ENCODE measurements around the gene ST3GAL2. TPM values are rescaled to one million over a fixed set of nuclear protein-coding genes. Genes with fewer than 3 reads are reported as not detected.

The ST3GAL2 gene
- total and polyA plus RNA-seq, 9 of the 15 experiments (the other 6 are each of a cell fraction or from before 2014, with no cell fraction given), result 1.5 to 108 (median 34.3) TPM

DNA sequence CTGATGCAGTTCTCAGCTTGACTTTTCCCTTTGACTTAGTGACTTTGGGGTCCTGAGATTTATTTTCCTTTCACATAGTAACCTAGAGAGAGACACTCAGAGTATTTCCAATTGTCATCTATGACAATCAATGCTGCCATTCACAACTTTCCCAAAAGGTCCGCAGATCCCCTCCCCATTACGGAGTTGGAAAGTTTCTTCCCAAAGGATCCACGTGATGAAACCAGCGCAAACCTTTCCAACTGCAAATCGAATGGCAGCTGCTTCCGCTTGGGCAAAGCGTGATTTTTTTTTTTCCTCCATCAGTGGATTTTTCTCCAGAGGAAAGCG lies 15.0 kb upstream of the ST3GAL2 start (continued):
- no peak for TF ChIP-seq RBBP5 (IDR thresholded peaks at IDR 0.05; ENCODE audit: borderline replicate concordance, insufficient read depth, low read length, poor library complexity, severe bottlenecking)
- TF ChIP-seq EWSR1 (IDR thresholded peaks at IDR 0.05; ENCODE audit: borderline replicate concordance, low read depth, partially characterized antibody), result no peak
- TF ChIP-seq NONO (IDR thresholded peaks at IDR 0.05; ENCODE audit: low read depth in 2 of 2, low read length in 1 of 2), result no peak
- no peak for TF ChIP-seq ZNF551 (CRISPR knock-in tag; IDR thresholded peaks at IDR 0.05)
- no peak for TF ChIP-seq WHSC1 (IDR thresholded peaks at IDR 0.05; ENCODE audit: low read length)
- TF ChIP-seq RAD51 (IDR thresholded peaks at IDR 0.05; ENCODE audit: borderline replicate concordance, low read depth), result peak; percentile 55; the same call in 1 of the 2 replicates
- no peak for TF ChIP-seq PHTF2 (CRISPR knock-in tag; IDR thresholded peaks at IDR 0.05)
- no peak for TF ChIP-seq SOX6 (IDR thresholded peaks at IDR 0.05)
- TF ChIP-seq, protein P1, sequence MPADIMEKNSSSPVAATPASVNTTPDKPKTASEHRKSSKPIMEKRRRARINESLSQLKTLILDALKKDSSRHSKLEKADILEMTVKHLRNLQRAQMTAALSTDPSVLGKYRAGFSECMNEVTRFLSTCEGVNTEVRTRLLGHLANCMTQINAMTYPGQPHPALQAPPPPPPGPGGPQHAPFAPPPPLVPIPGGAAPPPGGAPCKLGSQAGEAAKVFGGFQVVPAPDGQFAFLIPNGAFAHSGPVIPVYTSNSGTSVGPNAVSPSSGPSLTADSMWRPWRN (IDR thresholded peaks at IDR 0.05; ENCODE audit: low read depth), result no peak
- no peak for TF ChIP-seq PTBP1 (IDR thresholded peaks at IDR 0.05; ENCODE audit: low read depth, low read length)
- TF ChIP-seq, protein P2, sequence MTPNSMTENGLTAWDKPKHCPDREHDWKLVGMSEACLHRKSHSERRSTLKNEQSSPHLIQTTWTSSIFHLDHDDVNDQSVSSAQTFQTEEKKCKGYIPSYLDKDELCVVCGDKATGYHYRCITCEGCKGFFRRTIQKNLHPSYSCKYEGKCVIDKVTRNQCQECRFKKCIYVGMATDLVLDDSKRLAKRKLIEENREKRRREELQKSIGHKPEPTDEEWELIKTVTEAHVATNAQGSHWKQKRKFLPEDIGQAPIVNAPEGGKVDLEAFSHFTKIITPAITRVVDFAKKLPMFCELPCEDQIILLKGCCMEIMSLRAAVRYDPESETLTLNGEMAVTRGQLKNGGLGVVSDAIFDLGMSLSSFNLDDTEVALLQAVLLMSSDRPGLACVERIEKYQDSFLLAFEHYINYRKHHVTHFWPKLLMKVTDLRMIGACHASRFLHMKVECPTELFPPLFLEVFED (CRISPR knock-in tag; conservative IDR thresholded peaks at IDR 0.05), result no peak
- no peak for TF ChIP-seq TAL1 (IDR thresholded peaks at IDR 0.05)
- peak; percentile 9; the same call in 1 of the 2 replicates for TF ChIP-seq SUPT5H (IDR thresholded peaks at IDR 0.05)
- TF ChIP-seq ZNF644 (tag; IDR thresholded peaks at IDR 0.05; ENCODE audit: low read depth), result no peak
- TF ChIP-seq MYC (IDR thresholded peaks at IDR 0.05; ENCODE audit: low read depth, low read length), result 0 out of 2 replicates have a peak, but pooled peaks have one; percentile 23
- no peak for TF ChIP-seq MYC (CRISPR knock-in tag; IDR thresholded peaks at IDR 0.05; ENCODE audit: borderline replicate concordance, low read depth)
- no peak for TF ChIP-seq HMG20B (CRISPR knock-in tag; IDR thresholded peaks at IDR 0.05)
- TF ChIP-seq ZBTB8A (IDR thresholded peaks at IDR 0.05; ENCODE audit: partially characterized antibody), result no peak
- TF ChIP-seq PHF20 (IDR thresholded peaks at IDR 0.05; ENCODE audit: partially characterized antibody), result peak; percentile 48
- no peak for TF ChIP-seq STAT5A (IDR thresholded peaks at IDR 0.05; ENCODE audit: borderline replicate concordance, low read length)
- no peak for TF ChIP-seq RAD21 (CRISPR knock-in tag; conservative IDR thresholded peaks at IDR 0.05 in 1 of 2, IDR thresholded peaks at IDR 0.05 in 1 of 2)
- TF ChIP-seq, protein P3, sequence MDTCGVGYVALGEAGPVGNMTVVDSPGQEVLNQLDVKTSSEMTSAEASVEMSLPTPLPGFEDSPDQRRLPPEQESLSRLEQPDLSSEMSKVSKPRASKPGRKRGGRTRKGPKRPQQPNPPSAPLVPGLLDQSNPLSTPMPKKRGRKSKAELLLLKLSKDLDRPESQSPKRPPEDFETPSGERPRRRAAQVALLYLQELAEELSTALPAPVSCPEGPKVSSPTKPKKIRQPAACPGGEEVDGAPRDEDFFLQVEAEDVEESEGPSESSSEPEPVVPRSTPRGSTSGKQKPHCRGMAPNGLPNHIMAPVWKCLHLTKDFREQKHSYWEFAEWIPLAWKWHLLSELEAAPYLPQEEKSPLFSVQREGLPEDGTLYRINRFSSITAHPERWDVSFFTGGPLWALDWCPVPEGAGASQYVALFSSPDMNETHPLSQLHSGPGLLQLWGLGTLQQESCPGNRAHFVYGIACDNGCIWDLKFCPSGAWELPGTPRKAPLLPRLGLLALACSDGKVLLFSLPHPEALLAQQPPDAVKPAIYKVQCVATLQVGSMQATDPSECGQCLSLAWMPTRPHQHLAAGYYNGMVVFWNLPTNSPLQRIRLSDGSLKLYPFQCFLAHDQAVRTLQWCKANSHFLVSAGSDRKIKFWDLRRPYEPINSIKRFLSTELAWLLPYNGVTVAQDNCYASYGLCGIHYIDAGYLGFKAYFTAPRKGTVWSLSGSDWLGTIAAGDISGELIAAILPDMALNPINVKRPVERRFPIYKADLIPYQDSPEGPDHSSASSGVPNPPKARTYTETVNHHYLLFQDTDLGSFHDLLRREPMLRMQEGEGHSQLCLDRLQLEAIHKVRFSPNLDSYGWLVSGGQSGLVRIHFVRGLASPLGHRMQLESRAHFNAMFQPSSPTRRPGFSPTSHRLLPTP (IDR thresholded peaks at IDR 0.05; ENCODE audit: borderline replicate concordance, extremely low read depth, insufficient read length), result no peak
- TF ChIP-seq HNRNPL (IDR thresholded peaks at IDR 0.05; ENCODE audit: low read depth, low read length), result no peak
- no peak for TF ChIP-seq CBFA2T2 (conservative IDR thresholded peaks at IDR 0.05)
- TF ChIP-seq SMAD4 (CRISPR knock-in tag; conservative IDR thresholded peaks at IDR 0.05), result peak; percentile 12; the same call in 1 of the 2 replicates

All from K562 (cell line).